Measurements from ENCODE around the gene MBD6.

Gene MBD6

GRCh38 chr12:57527184-57527583, 4.6 kb downstream of the MBD6 start:
- DNase-seq (ENCODE audit: low read depth in 3 of 3): no peak

GRCh38 chr12:57528176-57528575, 5.6 kb downstream of the MBD6 start:
- DNase-seq (ENCODE audit: low read depth in 3 of 3): no peak

- no peak for DNase-seq (ENCODE audit: low read depth in 3 of 3)
Measured at GRCh38 chr12:57528831-57529555, 6.4 kb downstream of the MBD6 start.

GRCh38 chr12:57529831-57530230, 7.2 kb downstream of the MBD6 start:
- no peak for DNase-seq (ENCODE audit: low read depth in 3 of 3)

- DNase-seq (ENCODE audit: low read depth in 3 of 3): no peak
Measured at GRCh38 chr12:57530396-57531142, 7.9 kb downstream of the MBD6 start.

GRCh38 chr12:57531836-57532235, 9.2 kb downstream of the MBD6 start:
- no peak for DNase-seq (ENCODE audit: low read depth in 3 of 3)

GRCh38 chr12:57533108-57533507, 10.5 kb downstream of the MBD6 start:
- no peak for DNase-seq (ENCODE audit: low read depth in 3 of 3)

- no peak for DNase-seq (ENCODE audit: low read depth in 3 of 3)
Measured at GRCh38 chr12:57534250-57534649, 11.6 kb downstream of the MBD6 start.

- DNase-seq (ENCODE audit: low read depth in 3 of 3): no peak
Measured at GRCh38 chr12:57534991-57535543, 12.4 kb downstream of the MBD6 start.

GRCh38 chr12:57535764-57536596, 13.4 kb downstream of the MBD6 start:
- no peak for DNase-seq (ENCODE audit: low read depth in 3 of 3)

- no peak for DNase-seq (ENCODE audit: low read depth in 3 of 3)
Measured at GRCh38 chr12:57536597-57536942, 13.9 kb downstream of the MBD6 start.

GRCh38 chr12:57539134-57539768, 16.6 kb downstream of the MBD6 start:
- no peak for DNase-seq (ENCODE audit: low read depth in 3 of 3)

- no peak for DNase-seq (ENCODE audit: low read depth in 3 of 3)
Measured at GRCh38 chr12:57541001-57541400, 18.4 kb downstream of the MBD6 start.

- DNase-seq (ENCODE audit: low read depth in 3 of 3): no peak
Measured at GRCh38 chr12:57541717-57542116, 19.1 kb downstream of the MBD6 start.

GRCh38 chr12:57543581-57543980, 21.0 kb downstream of the MBD6 start:
- DNase-seq (ENCODE audit: low read depth in 3 of 3): no peak

- DNase-seq (ENCODE audit: low read depth in 3 of 3): no peak
Measured at GRCh38 chr12:57545809-57546437, 23.3 kb downstream of the MBD6 start.

GRCh38 chr12:57546438-57547287, 24.0 kb downstream of the MBD6 start, which contains the start of gene DCTN2:
DCTN2 (minus strand) TSS chr12:57547192; CDS start chr12:57547063, 129 bp downstream.
- peak; percentile 88 to 96 (median 92) for DNase-seq (ENCODE audit: low read depth in 3 of 3)

- DNase-seq (ENCODE audit: low read depth in 3 of 3): no peak
Measured at GRCh38 chr12:57547288-57548012, 24.8 kb downstream of the MBD6 start.

GRCh38 chr12:57548013-57548315, 25.3 kb downstream of the MBD6 start:
- DNase-seq (ENCODE audit: low read depth in 3 of 3): no peak

- DNase-seq (ENCODE audit: low read depth in 3 of 3): no peak
Measured at GRCh38 chr12:57548488-57548887, 25.9 kb downstream of the MBD6 start.
